Measurements from ENCODE around the gene OTOG. TPM values are rescaled to one million over a fixed set of nuclear protein-coding genes. Genes with fewer than 3 reads are reported as not detected.

The OTOG gene
- total RNA-seq, 1 donor, result not detected

DNA sequence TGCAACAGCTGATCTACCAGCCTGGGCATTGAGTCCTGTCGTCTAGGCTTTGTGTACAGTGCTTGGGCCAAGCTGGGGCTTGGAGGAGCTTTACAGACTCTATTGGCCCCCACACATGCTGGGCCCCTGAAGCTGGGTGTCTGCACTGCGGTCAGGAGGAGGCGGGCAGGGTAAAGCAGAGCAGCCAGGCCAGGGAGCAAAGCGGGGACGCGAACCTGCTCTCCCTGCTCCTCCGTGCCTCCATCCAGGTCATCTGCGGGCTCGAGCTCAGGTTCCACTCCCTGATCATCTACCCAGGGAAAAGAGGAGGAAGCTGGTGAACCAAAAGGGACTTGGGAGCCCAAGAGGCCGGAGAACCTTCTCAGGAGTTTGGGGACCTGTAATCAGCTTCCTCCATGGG, 29.9 kb upstream of the OTOG start:
- TF ChIP-seq, protein P1, sequence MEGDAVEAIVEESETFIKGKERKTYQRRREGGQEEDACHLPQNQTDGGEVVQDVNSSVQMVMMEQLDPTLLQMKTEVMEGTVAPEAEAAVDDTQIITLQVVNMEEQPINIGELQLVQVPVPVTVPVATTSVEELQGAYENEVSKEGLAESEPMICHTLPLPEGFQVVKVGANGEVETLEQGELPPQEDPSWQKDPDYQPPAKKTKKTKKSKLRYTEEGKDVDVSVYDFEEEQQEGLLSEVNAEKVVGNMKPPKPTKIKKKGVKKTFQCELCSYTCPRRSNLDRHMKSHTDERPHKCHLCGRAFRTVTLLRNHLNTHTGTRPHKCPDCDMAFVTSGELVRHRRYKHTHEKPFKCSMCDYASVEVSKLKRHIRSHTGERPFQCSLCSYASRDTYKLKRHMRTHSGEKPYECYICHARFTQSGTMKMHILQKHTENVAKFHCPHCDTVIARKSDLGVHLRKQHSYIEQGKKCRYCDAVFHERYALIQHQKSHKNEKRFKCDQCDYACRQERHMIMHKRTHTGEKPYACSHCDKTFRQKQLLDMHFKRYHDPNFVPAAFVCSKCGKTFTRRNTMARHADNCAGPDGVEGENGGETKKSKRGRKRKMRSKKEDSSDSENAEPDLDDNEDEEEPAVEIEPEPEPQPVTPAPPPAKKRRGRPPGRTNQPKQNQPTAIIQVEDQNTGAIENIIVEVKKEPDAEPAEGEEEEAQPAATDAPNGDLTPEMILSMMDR (IDR thresholded peaks at IDR 0.05; ENCODE audit: insufficient read depth, low read depth, low read length), result no peak
- H3K4me3 ChIP-seq (ENCODE audit: low read depth, low read length), result no peak overlapping the region
- no peak for DNase-seq (ENCODE audit: low read depth)

DNA sequence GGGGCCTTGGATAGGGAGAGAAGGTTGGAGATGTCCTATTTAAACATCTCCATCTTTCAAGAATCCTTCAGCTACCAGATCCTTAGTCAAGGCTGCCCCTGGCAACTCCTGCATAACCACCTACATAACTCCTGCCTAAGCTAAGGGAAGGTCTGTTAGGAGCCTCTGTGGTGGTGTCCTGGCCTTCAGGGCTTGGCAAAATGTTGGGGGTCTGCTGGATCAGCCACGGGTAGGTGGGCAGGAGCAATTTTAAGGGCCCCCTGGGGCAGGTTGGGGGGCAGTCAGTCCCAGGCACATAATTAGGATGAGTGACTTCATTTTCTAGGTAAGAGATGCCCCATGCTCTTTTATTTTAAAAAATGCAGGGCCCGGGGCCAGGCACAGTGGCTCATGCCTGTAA, 28.7 kb upstream of the OTOG start:
- DNase-seq (ENCODE audit: low read depth), result no peak
- no peak overlapping the region for H3K4me3 ChIP-seq (ENCODE audit: low read depth, low read length)
- TF ChIP-seq, protein P1 (IDR thresholded peaks at IDR 0.05; ENCODE audit: insufficient read depth, low read depth, low read length), result no peak

DNA sequence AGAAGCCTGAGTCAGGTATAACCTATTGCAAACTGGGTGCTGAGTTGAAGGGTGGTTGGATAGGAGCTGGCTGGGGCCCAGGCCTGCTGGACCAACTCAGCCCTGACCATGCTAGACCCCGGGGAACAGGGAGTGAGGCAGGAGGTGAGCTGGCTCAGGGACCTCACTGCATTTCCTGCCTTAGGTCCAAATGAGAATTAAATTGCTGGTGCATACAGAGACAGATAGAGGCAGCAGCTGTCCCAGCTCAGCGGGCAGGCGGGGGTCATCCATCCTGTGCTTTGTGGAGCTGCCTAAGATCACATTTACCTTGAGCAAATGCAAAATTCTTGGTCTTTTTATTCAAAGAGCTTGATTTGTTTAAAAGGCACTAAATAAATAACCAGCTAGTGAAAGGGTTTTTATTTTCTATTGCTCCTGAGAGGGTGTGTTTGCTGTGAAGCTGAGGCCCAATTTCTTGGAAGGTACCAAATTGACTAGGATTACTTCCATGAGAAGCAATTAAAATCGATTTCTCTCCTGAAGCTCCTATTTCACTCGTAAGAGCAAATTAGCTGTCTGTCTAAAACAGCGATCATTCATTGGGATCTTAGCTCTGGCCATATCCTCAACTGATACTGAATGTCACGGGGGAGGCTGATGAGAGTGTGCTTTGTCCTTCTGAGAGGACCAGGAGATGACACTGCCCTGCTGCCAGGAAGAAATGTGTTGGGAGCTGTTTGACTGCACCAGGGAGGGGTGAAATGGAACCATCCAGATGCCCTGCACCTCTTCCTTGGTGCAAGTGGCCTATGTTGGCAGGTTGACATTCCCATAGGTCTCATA, 27.8 kb upstream of the OTOG start:
- TF ChIP-seq, protein P1 (IDR thresholded peaks at IDR 0.05; ENCODE audit: insufficient read depth, low read depth, low read length), result no peak
- DNase-seq (ENCODE audit: low read depth), result no peak
- H3K4me3 ChIP-seq (ENCODE audit: low read depth, low read length), result no peak overlapping the region

DNA sequence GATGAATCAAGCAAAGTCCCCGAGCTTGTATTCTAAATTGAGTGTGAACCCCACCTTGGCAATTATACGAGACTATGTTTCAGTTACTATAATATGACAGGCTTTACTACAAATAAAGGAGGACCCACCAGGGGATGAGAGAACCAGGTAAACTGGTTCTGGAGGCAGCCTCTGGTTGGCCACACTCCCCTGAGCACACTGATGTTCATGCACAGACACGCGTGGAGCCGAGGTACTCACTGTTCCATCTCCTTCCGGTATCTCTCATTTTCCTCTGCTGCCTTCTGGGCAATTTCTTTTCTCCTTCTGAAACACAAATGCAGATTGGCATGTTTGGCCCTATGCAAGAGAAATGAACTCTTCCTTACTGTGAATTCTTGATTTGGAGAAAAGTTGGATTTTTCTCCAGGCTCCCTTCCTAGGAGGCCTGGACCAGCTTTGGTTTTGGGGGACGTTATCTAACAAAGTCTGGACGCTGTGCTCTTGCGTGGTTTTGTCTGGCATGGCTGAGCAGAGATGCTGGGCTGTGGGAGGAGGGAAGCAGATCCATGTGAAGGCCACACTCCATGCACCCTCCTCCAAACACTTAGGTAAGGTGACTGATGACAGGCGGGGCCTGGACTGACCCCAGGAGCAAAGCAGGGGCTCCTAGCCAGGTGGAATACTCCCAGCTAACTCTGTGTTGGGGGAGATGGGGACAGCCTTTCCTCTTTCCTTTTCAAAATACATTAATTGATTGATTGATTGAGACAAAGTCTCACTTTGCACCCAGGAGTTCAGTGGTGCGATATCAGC, 25.8 kb upstream of the OTOG start:
- no peak overlapping the region for H3K4me3 ChIP-seq (ENCODE audit: low read depth, low read length)
- DNase-seq (ENCODE audit: low read depth), result no peak
- TF ChIP-seq, protein P1 (IDR thresholded peaks at IDR 0.05; ENCODE audit: insufficient read depth, low read depth, low read length), result no peak

DNA sequence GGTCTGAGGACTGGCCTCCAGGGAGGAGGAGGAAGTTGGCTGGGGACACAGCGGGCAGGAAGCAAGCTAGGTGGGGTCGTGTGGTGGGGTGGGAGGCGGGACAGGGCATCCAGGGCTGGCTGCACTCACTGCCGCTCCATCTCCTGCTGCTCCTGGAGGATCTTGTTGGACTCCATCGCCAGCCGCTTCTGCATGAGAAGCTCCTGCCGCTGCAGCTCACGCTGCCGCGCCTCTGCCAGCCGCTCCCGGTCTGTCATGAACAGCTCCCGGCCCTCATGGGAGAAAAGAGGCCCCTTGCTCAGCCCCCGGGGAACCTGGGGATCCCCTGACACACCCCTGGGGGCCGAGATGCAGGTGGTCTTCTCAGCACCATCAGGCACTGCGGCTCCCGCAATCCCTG, 24.4 kb upstream of the OTOG start:
- no peak overlapping the region for H3K4me3 ChIP-seq (ENCODE audit: low read depth, low read length)
- no peak for DNase-seq (ENCODE audit: low read depth)
- TF ChIP-seq, protein P1 (IDR thresholded peaks at IDR 0.05; ENCODE audit: insufficient read depth, low read depth, low read length), result no peak

DNA sequence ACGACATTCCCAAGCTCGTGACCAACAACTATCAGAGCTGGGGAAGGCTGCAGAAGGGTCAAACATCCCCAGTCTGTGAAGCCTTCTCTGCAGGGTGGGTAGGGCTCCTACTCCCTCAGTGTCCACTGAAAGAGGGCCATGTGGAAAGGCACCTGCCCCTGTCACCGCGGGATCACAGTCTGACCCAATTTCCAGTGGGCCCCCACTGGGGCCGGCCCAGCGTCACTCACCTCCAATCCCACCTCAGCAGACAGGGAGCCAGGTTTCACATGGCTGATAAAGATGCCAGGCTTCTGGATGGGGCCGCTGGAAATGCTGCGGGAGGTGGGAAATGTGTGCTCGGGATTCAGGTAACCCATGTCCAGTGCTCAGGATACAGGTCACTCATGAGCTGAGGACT, 22.8 kb upstream of the OTOG start:
- no peak overlapping the region for H3K4me3 ChIP-seq (ENCODE audit: low read depth, low read length)
- no peak for DNase-seq (ENCODE audit: low read depth)
- TF ChIP-seq, protein P1 (IDR thresholded peaks at IDR 0.05; ENCODE audit: insufficient read depth, low read depth, low read length), result no peak

Data from fibroblast of villous mesenchyme (primary cell).